ENCODE data around the gene CCDC81.

DNA sequence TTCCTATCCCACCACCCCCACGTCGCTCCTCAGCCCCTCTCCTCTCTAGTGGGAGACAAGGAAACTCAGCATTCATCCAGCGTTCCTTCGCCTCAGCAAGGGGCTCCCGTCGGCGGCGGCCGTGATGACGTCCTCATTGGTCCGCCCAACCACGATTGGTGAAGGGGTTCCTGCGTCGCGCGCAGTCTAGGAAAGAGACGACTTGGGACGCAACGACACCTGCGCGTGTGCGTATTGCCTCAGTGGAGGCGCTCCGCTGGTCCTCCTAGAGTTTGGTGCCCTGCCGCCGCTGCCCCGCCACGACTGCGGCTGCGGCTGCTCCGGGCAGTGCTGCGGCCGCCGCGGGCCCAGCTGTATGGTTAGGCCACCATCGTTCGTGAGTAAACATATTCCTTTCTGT, 56.6 kb downstream of the CCDC81 start:
- TF ChIP-seq, protein P1, sequence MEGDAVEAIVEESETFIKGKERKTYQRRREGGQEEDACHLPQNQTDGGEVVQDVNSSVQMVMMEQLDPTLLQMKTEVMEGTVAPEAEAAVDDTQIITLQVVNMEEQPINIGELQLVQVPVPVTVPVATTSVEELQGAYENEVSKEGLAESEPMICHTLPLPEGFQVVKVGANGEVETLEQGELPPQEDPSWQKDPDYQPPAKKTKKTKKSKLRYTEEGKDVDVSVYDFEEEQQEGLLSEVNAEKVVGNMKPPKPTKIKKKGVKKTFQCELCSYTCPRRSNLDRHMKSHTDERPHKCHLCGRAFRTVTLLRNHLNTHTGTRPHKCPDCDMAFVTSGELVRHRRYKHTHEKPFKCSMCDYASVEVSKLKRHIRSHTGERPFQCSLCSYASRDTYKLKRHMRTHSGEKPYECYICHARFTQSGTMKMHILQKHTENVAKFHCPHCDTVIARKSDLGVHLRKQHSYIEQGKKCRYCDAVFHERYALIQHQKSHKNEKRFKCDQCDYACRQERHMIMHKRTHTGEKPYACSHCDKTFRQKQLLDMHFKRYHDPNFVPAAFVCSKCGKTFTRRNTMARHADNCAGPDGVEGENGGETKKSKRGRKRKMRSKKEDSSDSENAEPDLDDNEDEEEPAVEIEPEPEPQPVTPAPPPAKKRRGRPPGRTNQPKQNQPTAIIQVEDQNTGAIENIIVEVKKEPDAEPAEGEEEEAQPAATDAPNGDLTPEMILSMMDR (IDR thresholded peaks at IDR 0.05) = no peak
- TF ChIP-seq POLR2A (IDR thresholded peaks at IDR 0.05; ENCODE audit: low read length) = no peak
- no peak for TF ChIP-seq RAD21 (conservative IDR thresholded peaks at IDR 0.05 in 1 of 2, IDR thresholded peaks at IDR 0.05 in 1 of 2)
- no peak for TF ChIP-seq POLR2AphosphoS2 (conservative IDR thresholded peaks at IDR 0.05; ENCODE audit: low read length)
- TF ChIP-seq, protein P2, sequence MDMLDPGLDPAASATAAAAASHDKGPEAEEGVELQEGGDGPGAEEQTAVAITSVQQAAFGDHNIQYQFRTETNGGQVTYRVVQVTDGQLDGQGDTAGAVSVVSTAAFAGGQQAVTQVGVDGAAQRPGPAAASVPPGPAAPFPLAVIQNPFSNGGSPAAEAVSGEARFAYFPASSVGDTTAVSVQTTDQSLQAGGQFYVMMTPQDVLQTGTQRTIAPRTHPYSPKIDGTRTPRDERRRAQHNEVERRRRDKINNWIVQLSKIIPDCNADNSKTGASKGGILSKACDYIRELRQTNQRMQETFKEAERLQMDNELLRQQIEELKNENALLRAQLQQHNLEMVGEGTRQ (IDR thresholded peaks at IDR 0.05) = no peak
- TF ChIP-seq KDM5A (IDR thresholded peaks at IDR 0.05) = no peak
- TF ChIP-seq NR3C1 (IDR thresholded peaks at IDR 0.05) = no peak
- TF ChIP-seq, protein P3, sequence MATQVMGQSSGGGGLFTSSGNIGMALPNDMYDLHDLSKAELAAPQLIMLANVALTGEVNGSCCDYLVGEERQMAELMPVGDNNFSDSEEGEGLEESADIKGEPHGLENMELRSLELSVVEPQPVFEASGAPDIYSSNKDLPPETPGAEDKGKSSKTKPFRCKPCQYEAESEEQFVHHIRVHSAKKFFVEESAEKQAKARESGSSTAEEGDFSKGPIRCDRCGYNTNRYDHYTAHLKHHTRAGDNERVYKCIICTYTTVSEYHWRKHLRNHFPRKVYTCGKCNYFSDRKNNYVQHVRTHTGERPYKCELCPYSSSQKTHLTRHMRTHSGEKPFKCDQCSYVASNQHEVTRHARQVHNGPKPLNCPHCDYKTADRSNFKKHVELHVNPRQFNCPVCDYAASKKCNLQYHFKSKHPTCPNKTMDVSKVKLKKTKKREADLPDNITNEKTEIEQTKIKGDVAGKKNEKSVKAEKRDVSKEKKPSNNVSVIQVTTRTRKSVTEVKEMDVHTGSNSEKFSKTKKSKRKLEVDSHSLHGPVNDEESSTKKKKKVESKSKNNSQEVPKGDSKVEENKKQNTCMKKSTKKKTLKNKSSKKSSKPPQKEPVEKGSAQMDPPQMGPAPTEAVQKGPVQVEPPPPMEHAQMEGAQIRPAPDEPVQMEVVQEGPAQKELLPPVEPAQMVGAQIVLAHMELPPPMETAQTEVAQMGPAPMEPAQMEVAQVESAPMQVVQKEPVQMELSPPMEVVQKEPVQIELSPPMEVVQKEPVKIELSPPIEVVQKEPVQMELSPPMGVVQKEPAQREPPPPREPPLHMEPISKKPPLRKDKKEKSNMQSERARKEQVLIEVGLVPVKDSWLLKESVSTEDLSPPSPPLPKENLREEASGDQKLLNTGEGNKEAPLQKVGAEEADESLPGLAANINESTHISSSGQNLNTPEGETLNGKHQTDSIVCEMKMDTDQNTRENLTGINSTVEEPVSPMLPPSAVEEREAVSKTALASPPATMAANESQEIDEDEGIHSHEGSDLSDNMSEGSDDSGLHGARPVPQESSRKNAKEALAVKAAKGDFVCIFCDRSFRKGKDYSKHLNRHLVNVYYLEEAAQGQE (IDR thresholded peaks at IDR 0.05) = no peak
- TF ChIP-seq JUN (IDR thresholded peaks at IDR 0.05) = no peak
- TF ChIP-seq EHMT2 (IDR thresholded peaks at IDR 0.05; ENCODE audit: low read depth) = no peak
- no peak for TF ChIP-seq HOXA7 (CRISPR knock-in tag; IDR thresholded peaks at IDR 0.05)
- TF ChIP-seq, protein P4, sequence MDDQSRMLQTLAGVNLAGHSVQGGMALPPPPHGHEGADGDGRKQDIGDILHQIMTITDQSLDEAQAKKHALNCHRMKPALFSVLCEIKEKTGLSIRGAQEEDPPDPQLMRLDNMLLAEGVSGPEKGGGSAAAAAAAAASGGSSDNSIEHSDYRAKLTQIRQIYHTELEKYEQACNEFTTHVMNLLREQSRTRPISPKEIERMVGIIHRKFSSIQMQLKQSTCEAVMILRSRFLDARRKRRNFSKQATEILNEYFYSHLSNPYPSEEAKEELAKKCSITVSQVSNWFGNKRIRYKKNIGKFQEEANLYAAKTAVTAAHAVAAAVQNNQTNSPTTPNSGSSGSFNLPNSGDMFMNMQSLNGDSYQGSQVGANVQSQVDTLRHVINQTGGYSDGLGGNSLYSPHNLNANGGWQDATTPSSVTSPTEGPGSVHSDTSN (IDR thresholded peaks at IDR 0.05) = no peak
- TF ChIP-seq EP300 (IDR thresholded peaks at IDR 0.05) = no peak
